ENCODE data around the gene TMEM91.
A peak's percentile ranks its signal among the peaks of the same experiment; 100 is the strongest.

TMEM91 gene

DNA sequence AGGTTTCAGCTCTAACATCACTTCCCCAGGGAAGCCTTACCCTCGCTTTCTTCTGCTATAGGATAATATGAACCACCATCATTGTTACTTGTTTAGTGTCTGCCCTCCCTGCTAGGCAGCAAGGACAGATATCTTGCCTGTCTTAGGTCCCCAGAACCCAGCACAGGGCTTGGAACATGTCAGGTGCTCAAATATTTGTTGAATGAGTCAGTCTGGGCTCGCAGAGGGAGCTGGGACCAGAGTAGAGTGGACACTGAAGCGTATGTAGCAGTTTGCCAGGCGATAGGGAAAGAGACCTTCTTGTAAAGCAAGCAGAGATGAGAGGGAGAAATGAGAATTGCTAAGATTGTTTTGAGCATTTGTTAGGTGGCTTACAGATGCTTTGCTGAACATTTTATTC, 33.0 kb downstream of the TMEM91 start:
- DNase-seq = no peak

GRCh38 chr19:41410336-41411054, 34.2 kb downstream of the TMEM91 start:
- DNase-seq = no peak

DNA sequence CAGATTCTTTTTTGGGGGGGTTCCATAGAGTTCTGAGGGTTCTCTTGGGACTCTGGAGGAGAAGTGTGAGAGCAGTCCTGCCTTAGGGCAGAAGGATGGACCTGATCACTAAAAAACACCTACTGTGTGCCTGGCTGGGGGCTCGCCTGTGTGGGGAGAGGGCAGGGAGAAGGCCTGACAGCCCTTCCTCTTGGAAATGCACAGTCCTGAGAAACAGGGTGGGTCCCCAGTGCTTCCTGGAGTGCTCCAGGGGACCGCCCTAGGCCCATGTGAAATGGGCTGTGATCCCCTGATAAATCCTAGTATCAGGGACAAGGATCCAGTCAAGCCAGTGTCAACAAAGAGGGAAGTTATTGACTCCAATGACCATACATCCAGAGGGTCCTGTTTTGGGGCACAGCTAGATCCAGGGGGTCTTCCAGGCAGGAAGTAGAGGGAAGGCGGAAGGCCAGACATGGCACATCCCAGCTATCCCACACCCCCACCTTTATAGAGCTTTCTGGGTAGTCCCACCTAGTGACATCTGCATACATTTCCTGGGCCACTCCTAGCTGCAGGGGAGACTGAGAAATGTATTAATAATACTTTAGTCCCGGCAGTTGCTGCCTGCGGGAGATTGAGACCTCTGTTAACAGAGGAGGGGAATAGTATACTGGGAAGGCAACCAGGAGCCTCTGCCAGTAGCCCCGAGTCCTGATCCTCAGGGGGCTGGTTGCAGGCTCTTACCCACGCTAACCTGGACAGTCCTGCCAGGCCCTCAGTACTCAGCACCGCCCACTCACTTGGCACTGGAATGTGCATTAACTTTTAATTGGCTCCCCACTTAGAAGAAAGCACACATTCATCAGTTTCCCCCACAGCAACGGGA, 35.0 kb downstream of the TMEM91 start:
- no peak for DNase-seq

DNA sequence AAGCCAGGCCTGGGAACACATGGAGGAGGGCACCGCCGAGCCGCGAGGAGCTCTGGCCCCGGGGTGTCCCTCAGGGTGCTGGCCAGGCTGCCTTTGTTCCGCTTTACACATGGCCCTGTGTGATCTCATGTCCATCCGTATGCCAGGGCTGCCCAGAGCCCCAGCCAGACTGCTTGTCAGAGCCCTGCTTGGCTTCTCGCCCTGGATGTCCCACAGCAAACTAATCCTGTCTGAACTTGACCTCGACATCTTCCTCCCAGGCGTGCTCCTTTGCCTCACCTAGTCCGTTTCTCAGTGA, 35.6 kb downstream of the TMEM91 start:
- peak in 38 of 58 donors; percentile 13 to 78 (median 47) for DNase-seq

DNA sequence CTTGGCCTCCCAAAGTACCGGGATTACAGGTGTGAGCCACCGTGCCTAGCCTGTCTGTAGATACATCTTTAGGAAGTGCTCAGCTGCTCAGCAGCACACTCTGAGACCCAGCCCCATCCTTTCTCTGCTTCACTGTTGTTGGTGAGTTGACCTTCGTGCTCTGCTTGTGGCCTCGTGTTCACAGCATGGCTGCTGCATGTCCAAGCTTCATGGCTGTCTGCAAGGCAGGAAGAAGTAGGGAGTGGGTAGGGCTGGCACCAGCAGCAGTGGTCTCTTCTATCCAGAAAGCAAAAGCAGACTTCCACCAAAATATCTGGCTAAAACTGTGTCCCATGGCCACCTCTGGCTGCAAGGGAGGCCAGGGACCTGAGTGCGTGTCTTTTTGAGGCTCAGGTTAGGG, 36.6 kb downstream of the TMEM91 start:
- DNase-seq = no peak

GRCh38 chr19:41413947-41414346, 37.6 kb downstream of the TMEM91 start:
- DNase-seq = no peak

DNA sequence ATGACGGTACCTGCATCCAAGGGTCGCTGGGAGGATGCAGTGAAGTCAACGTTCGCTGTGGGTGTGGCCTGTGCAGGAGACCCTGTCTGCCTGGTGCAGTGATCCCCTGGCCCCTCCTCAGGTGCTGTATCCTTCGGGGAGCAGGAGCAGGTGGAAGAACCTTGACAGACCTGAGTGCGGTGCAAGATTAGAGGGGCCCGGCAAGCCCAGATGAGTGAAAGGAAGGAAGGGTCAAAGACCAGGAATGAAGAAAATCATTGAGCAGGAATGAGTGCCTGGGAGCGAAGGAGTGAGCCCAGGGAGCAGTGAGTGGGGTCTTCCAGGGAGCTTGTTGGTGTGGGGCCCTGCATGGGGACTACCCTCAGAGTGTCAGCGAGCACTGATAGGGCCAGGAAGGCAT, 38.1 kb downstream of the TMEM91 start:
- no peak for DNase-seq

GRCh38 chr19:41415154-41415571, 38.8 kb downstream of the TMEM91 start:
- no peak for DNase-seq

GRCh38 chr19:41416194-41416674, 39.9 kb downstream of the TMEM91 start:
- DNase-seq = no peak

- DNase-seq = peak in 2 of 58 donors; percentile 5 to 20
These were observed 44.0 kb downstream of the TMEM91 start for GRCh38 chr19:41420101-41420880.

DNA sequence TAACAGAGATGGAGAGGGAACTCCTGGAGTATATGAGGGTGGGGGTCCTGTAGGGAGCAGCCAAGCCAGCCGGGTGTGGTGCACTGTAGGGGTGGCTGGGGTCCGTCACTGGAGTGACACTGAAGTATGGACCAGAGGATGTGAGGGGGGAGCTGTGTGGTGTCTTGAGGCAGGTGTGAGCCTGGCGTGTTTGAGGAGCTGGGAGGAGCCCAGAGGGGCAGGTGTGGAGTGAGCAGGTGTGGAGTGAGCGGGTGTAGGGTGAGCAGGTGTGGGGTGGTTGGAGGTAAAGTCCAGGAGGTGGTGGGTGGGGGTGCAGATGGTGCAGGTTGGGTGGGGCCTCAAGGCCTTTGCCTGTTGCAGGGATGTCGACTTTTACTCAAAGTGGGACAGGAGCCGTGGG, 45.0 kb downstream of the TMEM91 start:
- DNase-seq = no peak

- no peak for DNase-seq
These were observed 45.6 kb downstream of the TMEM91 start for GRCh38 chr19:41421973-41422372.

- DNase-seq = no peak
These were observed 46.1 kb downstream of the TMEM91 start for GRCh38 chr19:41422456-41422855.

DNA sequence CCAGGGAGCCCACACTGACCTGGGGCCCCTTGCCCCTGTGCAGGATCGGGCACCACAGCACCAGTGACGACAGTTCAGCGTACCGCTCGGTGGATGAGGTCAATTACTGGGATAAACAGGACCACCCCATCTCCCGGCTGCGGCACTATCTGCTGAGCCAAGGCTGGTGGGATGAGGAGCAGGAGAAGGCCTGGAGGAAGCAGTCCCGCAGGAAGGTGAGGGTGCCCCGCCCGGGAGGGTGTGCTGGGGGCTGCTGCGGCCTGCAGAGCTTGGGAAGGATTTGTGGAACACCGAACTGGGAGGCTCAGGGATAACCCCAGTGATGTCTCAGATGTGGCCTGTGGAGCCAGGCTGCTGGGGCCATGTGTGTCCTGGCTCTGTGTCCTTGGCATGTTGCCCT, 46.6 kb downstream of the TMEM91 start:
- DNase-seq = no peak

DNA sequence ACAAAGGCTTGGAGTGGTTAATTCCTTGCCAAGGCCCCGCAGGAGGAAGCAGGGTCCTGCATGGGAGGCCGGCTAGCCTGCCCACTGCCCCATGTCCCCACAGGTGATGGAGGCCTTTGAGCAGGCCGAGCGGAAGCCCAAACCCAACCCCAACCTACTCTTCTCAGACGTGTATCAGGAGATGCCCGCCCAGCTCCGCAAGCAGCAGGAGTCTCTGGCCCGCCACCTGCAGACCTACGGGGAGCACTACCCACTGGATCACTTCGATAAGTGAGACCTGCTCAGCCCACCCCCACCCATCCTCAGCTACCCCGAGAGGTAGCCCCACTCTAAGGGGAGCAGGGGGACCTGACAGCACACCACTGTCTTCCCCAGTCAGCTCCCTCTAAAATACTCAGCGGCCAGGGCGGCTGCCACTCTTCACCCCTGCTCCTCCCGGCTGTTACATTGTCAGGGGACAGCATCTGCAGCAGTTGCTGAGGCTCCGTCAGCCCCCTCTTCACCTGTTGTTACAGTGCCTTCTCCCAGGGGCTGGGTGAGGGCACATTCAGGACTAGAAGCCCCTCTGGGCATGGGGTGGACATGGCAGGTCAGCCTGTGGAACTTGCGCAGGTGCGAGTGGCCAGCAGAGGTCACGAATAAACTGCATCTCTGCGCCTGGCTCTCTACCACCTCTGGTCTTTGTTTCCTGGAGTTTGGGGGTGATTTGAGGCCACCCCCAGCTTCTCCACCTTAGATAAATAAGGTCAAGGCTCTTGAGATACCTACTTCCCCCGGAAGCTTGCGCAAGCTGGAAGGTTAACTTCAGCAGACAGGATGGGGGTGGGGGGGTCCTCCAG, 48.2 kb downstream of the TMEM91 start:
- no peak for DNase-seq

- no peak for DNase-seq
These were observed 49.1 kb downstream of the TMEM91 start for GRCh38 chr19:41425174-41426115.

DNA sequence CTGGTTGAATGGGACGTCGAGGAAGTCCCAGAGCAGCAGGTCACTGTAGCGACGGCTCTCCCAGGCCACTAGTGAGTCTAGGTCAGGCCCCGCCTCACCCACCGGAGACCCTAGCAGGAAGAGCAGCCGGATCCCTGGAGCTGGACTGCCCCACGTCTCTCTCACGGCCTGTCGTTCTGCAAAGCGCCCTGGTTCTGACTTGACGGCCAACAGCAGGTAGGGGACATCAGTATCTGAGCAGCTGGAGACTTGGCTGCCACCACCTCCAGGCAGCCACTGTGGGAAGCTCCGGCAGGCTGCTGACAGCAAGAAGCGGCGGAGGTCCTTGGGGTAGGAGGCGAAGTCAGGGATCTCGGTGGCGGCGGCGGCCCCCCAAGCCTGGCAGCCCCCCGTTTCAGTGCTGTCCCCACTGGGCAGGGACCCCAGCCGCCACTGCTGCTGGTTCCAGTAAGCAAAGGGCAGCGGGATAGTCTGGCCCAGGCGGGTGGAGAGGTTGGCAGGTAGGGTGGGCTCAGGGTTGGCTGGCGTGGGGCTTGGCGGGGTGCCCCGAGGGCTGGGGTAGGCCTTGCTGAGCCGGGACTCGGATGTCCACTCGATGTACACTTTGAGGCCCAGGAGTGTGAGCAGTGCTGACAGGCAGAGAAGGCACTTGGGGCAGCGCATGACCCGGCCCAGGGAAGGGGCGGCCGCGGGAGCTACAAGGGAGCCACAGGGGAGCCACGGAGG, 49.9 kb downstream of the TMEM91 start:
- no peak for DNase-seq

GRCh38 chr19:41426952-41427646, 50.8 kb downstream of the TMEM91 start, which contains the start of gene B3GNT8:
Gene B3GNT8, minus strand, starts transcription at chr19:41427374. Its CDS starts 596 bp downstream, at chr19:41426778.
- peak in 2 of 58 donors; percentile 21 to 38 for DNase-seq

All from anterior cingulate cortex (tissue), 58 donors.